C4-2B (cell line): Measurements from ENCODE around the gene PRKCA.
"Not testable (repeated sequence)": the region's sequence is repeated elsewhere in the genome, so short reads cannot be mapped to it uniquely, and the experiment has no call there.

Source experiments
- H3K27ac ChIP-seq: fragments of 450-650 bp; 2 replicates; pipeline ENCODE4 v1.5.1; 2017
- CTCF ChIP-seq: fragments of 450-650 bp; conservative IDR thresholded peaks from 2 replicates; pipeline ENCODE4 v1.5.1; 2017; ENCODE audit warnings: mild to moderate bottlenecking
- ZFX ChIP-seq: fragments of 450-650 bp; IDR thresholded peaks from 2 replicates; pipeline ENCODE4 v1.6.1; 2017

The PRKCA gene

GRCh38 chr17:66455060-66455459, 152.6 kb downstream of the PRKCA start:
- H3K27ac ChIP-seq = no peak overlapping the region
- TF ChIP-seq ZFX (no peak), CTCF (no peak)

DNA sequence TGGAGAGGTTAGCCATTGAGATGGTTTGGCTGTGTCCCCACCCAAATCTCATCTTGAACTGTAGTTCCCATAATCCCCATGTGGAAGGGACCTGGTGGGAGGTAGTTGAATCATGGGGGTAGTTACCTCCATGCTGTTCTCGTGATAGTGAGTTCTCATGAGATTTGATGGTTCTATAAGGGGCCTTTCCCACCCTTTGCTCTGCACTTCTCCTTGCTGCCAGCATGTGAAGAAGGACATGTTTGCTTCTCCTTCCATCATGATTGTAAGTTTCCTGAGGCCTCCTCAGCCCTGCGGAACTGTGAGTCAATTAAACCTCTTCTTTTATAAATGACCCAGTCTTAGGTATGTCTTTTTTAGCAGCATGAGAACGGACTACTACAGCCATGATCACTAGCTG, 155.1 kb downstream of the PRKCA start:
- H3K27ac ChIP-seq = not testable (repeated sequence)

GRCh38 chr17:66458782-66459181, 156.4 kb downstream of the PRKCA start:
- TF ChIP-seq ZFX (no peak), CTCF (no peak)
- no peak overlapping the region for H3K27ac ChIP-seq

DNA sequence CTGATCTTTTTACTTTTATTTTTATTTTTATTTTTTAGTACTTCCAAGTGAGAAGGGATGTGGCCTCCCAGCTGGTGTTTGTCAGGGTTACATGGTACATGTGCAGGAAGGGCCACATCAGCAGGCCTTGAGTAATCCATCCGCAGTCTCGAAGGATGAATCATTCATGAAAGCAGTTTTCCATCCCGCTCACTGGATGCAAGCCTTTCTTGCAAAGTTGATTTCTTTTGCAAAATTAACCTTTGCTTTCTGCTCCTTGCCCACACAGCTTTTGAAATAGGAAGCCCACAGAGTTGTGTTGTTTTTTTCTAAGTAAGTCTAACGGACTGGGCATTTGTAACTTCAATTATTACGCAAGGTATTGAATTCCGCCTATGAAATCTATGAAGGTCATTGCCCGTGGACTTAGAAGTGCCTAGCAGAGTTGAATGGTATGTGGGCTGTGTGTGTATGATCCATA, 157.4 kb downstream of the PRKCA start:
- no peak for TF ChIP-seq CTCF
- TF ChIP-seq ZFX = no peak
- no peak overlapping the region for H3K27ac ChIP-seq

DNA sequence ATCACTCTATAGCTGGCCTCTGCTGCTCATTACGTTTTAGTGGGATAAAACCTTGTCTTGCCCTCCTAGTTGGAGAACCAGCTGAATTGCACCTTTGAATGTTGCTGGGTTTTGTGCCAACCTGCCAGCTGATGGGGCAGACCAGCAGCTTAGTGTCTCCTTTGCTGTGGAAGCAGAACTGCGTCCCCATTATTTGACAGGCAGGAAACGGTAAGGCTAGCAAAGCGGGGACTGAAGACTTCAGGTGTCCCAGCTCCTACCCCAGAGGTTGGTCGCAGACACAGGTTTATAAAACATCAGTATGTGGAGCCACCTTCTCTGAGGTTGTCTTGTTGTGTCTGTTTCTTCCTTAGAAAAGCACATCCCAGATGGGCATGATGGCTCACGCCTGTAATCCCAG, 158.1 kb downstream of the PRKCA start:
- TF ChIP-seq ZFX = no peak
- TF ChIP-seq CTCF = no peak
- no peak overlapping the region for H3K27ac ChIP-seq

- H3K27ac ChIP-seq = no peak overlapping the region
- no peak for TF ChIP-seq CTCF
- no peak for TF ChIP-seq ZFX
Measured at GRCh38 chr17:66461343-66461995, 159.1 kb downstream of the PRKCA start.

- TF ChIP-seq CTCF (no peak), ZFX (no peak)
Measured at GRCh38 chr17:66462010-66462409, 159.6 kb downstream of the PRKCA start.

GRCh38 chr17:66464921-66465320, 162.5 kb downstream of the PRKCA start:
- TF ChIP-seq CTCF (no peak), ZFX (no peak)

More at GRCh38 chr17:66462010-66462409, 159.6 kb downstream of the PRKCA start:
- no peak overlapping the region for H3K27ac ChIP-seq

More at GRCh38 chr17:66464921-66465320, 162.5 kb downstream of the PRKCA start:
- H3K27ac ChIP-seq = no peak overlapping the region
